Measurements from ENCODE around the gene COPS7A.
"Not testable (repeated sequence)": the region's sequence is repeated elsewhere in the genome, so short reads cannot be mapped to it uniquely, and the experiment has no call there.

DNA sequence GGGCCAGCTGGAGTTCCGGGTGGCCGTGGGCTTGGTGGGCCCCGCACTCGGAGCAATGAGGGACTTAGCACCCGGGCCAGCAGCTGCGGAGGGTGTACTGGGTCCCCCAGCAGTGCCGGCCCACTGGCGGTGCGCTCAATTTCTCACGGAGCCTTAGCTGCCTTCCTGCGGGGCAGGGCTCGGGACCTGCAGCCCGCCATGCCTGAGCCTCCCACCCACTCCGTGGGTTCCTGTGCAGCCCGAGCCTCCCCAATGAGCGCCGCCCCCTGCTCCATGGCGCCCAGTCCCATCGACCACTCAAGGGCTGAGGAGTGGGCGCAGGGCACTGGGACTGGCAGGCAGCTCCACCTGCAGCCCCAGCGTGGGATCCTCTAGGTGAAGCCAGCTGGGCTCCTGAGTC, 15.5 kb upstream of the COPS7A start:
- TF ChIP-seq EZH2 (IDR thresholded peaks at IDR 0.05; ENCODE audit: borderline replicate concordance, low read depth, low read length, severe bottlenecking), result not testable (repeated sequence)
- TF ChIP-seq, protein P1, sequence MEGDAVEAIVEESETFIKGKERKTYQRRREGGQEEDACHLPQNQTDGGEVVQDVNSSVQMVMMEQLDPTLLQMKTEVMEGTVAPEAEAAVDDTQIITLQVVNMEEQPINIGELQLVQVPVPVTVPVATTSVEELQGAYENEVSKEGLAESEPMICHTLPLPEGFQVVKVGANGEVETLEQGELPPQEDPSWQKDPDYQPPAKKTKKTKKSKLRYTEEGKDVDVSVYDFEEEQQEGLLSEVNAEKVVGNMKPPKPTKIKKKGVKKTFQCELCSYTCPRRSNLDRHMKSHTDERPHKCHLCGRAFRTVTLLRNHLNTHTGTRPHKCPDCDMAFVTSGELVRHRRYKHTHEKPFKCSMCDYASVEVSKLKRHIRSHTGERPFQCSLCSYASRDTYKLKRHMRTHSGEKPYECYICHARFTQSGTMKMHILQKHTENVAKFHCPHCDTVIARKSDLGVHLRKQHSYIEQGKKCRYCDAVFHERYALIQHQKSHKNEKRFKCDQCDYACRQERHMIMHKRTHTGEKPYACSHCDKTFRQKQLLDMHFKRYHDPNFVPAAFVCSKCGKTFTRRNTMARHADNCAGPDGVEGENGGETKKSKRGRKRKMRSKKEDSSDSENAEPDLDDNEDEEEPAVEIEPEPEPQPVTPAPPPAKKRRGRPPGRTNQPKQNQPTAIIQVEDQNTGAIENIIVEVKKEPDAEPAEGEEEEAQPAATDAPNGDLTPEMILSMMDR (IDR thresholded peaks at IDR 0.05; ENCODE audit: borderline replicate concordance, extremely low read depth, low read length, poor library complexity, severe bottlenecking), result not testable (repeated sequence)

Data from DND-41 (cell line).